Lung (tissue), 12 donors: Measurements from ENCODE around the gene STXBP5. TPM values are rescaled to one million over a fixed set of nuclear protein-coding genes. Genes with fewer than 3 reads are reported as not detected.

Experiments used
- ATAC-seq: fragments of 200-7000 bp; cut with Tn5 transposase; one replicate; pipeline ENCODE4 v1.9.1; 2020; ENCODE audit warnings: moderate number of reproducible peaks; ENCODE audit not compliant: insufficient read depth, low FRiP score
- DNase-seq, 3 donors: peaks; one replicate each; pipeline ENCODE4 v3.0.0-alpha.2; 2013 to 2017
- H3K27ac ChIP-seq, 2 donors: one replicate each; pipeline ENCODE4 v1.5.1; 2013; ENCODE audit warnings: mild to moderate bottlenecking in 2 of 2, moderate library complexity in 2 of 2, control low read depth in 1 of 2, inconsistent platforms in 1 of 2, low read depth in 1 of 2, low read length in 1 of 2
- H3K27me3 ChIP-seq, 3 donors: one replicate each; pipeline ENCODE4 v1.5.1; 2013; ENCODE audit warnings: low read length in 2 of 3; ENCODE audit not compliant: control insufficient read depth in 3 of 3, insufficient read depth in 3 of 3
- H3K36me3 ChIP-seq, 4 donors: one replicate each; pipeline ENCODE4 v1.5.1; 2013; ENCODE audit warnings: low read length in 4 of 4, mild to moderate bottlenecking in 1 of 4, moderate library complexity in 1 of 4; ENCODE audit not compliant: control insufficient read depth in 4 of 4, insufficient read depth in 4 of 4
- H3K4me1 ChIP-seq, 5 donors: one replicate each; pipeline ENCODE4 v1.5.1; 2013; ENCODE audit warnings: low read length in 5 of 5, mild to moderate bottlenecking in 2 of 5, moderate library complexity in 1 of 5; ENCODE audit not compliant: control insufficient read depth in 5 of 5, insufficient read depth in 5 of 5
- H3K4me3 ChIP-seq: one replicate; pipeline ENCODE4 v1.5.1; 2013; ENCODE audit warnings: mild to moderate bottlenecking, control low read depth, moderate library complexity
- H3K9ac ChIP-seq, 2 donors: one replicate each; pipeline ENCODE4 v1.5.1; 2013; ENCODE audit warnings: low read length in 2 of 2, control low read depth in 1 of 2; ENCODE audit not compliant: insufficient read depth in 1 of 2
- H3K9me3 ChIP-seq, 4 donors: one replicate each; pipeline ENCODE4 v1.5.1; 2013; ENCODE audit warnings: low read length in 3 of 4, mild to moderate bottlenecking in 1 of 4, moderate library complexity in 1 of 4; ENCODE audit not compliant: control insufficient read depth in 4 of 4, insufficient read depth in 3 of 4
- WGBS, 2 donors: extraction: QIAGEN DNeasy Blood & Tissue Kit; methylation state at CpG; one replicate each; pipeline ENCODE4 v1.1.7; 2013; 5-methylcytosine and 5-hydroxymethylcytosine counted together
- polyA plus RNA-seq, 2 donors: library from polyadenylated mRNA; stranded (reverse); fragments of 200-250 nt; gene quantifications; one replicate each; pipeline ENCODE4 v1.2.1, GENCODE V29; 2013
- total RNA-seq, 2 donors: library from RNA; depleted of rRNA in 1 of 2; stranded (reverse); fragments of >200 nt in 1 of 2; gene quantifications; one replicate each; pipeline ENCODE4 v1.2.1, GENCODE V29; 2014 to 2021
- TF ChIP-seq, protein P1 (sequence below): IDR thresholded peaks from 2 replicates; pipeline ENCODE4 v1.5.1; 2012; ENCODE audit warnings: mild to moderate bottlenecking; ENCODE audit errors: control extremely low read depth, extremely low read depth
- donor health status: control.
- donor health status: control.
- donor health status: Bipolar disorder and iron deficiency.
- donor health status: healthy.
- donor health status: DM: yes; HTN: yes; CAD: no.

Gene STXBP5
- total and polyA plus RNA-seq, 4 donors, result 6.2 to 29.0 (median 12.9) TPM

DNA sequence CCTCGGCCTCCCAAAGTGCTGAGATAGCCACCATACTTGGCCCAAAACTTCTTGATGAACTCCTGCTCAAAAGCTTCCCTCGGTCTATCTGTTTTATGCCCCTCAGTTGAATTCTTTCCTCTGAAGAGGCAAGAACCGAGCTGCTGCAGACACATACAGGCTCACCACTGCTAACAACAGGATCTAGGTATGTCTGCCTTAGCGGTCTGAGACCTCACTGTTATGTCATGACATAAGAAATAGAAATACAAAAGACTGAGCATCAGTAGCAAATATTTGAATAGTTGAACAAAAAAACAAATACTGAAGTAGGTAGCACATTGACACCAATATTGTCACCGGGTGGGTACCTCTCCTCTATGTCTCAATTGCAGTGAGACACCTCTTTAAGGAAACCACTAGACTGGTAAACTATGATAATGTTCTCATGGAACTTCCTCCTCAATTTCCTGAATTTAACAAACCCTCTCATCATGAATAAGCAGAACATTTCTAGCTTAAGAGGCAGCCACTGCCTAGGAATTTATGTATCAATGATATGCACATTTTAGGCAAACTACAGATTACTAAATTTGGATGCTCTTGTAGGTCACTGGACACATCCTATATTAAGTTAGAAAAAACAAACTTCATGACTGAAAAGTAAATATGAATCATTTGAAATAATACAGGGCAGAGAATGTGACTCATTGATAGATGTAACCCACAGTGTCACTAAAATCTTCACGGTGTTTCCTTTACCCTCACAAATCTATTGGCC lies 9.4 kb upstream of the STXBP5 start:
- Histone ChIP-seq H3K36me3 (no peaks in the 10 kb centered on the region), H3K4me1 (no peaks in the 10 kb centered on the region), H3K9ac (no peak overlapping the region), H3K27ac (no peak overlapping the region), H3K27me3 (no peaks in the 10 kb centered on the region), H3K4me3 (no peak overlapping the region), H3K9me3 (no peaks in the 10 kb centered on the region)
- ATAC-seq (no peak), DNase-seq (no peak)
- 56 to 79% methylated on average over 6 of the region's 6 CpGs for WGBS, 2 donors
- TF ChIP-seq, protein P1, sequence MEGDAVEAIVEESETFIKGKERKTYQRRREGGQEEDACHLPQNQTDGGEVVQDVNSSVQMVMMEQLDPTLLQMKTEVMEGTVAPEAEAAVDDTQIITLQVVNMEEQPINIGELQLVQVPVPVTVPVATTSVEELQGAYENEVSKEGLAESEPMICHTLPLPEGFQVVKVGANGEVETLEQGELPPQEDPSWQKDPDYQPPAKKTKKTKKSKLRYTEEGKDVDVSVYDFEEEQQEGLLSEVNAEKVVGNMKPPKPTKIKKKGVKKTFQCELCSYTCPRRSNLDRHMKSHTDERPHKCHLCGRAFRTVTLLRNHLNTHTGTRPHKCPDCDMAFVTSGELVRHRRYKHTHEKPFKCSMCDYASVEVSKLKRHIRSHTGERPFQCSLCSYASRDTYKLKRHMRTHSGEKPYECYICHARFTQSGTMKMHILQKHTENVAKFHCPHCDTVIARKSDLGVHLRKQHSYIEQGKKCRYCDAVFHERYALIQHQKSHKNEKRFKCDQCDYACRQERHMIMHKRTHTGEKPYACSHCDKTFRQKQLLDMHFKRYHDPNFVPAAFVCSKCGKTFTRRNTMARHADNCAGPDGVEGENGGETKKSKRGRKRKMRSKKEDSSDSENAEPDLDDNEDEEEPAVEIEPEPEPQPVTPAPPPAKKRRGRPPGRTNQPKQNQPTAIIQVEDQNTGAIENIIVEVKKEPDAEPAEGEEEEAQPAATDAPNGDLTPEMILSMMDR, result no peak

DNA sequence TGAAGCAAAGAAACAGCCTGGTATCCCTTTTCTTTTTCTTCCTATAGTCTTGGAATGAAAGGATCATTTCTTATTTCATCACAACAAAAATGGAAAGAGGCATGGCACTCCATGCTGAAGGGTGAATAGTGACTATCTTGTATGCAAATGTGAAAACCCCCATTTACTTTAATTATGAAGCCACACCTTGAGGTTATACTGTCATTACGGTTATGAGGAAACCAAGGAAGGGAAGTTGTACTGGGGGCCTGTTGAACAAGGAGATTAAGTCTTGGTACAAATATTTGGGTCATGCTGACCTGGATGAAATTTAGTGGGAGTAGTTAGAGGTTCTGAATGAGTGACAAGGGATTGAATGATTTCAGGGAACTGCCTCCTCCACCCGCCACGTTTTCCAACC lies 8.7 kb upstream of the STXBP5 start:
- Histone ChIP-seq H3K4me1 (no peaks in the 10 kb centered on the region), H3K36me3 (no peaks in the 10 kb centered on the region), H3K27ac (no peak overlapping the region), H3K4me3 (no peak overlapping the region), H3K27me3 (no peaks in the 10 kb centered on the region), H3K9me3 (no peaks in the 10 kb centered on the region), H3K9ac (no peak overlapping the region)
- TF ChIP-seq, protein P1, result no peak
- DNase-seq, result no peak
- 44 to 83% methylated on average over 3 of the region's 3 CpGs for WGBS, 2 donors
- ATAC-seq, result no peak

DNA sequence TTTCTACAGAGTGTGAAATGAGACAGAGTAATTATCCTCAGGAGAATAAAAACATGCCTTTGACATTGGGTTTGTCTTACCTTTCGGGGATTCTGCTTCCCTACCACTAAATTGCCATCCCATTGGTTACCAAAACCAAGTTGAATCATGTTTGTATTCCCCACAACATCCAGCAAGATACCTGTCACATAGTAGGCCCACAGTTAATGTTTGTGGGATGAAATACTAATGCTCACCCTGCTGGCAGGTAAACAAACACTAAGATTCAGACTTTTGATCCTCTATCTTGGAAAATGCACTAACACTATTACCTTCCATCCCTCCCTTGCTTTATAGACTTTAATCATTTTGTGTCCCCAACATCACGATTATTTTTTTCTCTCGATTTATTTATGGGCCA lies 8.2 kb upstream of the STXBP5 start:
- Histone ChIP-seq H3K36me3 (no peaks in the 10 kb centered on the region), H3K27ac (no peak overlapping the region), H3K9me3 (no peaks in the 10 kb centered on the region), H3K27me3 (no peaks in the 10 kb centered on the region), H3K4me1 (no peaks in the 10 kb centered on the region), H3K9ac (no peak overlapping the region), H3K4me3 (no peak overlapping the region)
- TF ChIP-seq, protein P1, result no peak
- no peak for DNase-seq
- no peak for ATAC-seq
- 95 to 97% methylated on average over 3 of the region's 3 CpGs for WGBS, 2 donors

DNA sequence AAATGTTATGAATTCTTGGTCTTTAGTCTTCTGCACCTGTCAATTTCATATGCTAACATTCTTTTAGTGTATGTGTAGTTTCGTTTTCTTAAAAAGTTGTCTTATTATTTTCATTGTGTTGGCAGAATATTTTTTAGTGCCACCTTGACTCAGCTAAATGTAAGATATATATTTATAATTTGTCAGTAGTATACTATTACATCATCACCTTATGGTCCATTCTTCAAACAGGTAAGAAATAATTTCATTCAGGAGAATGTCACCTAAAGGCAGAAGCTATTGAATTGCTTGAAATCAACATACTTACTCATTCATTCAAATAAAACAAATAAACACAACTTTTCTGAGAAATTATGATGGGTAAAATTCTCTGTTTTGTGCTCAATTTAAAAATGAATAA lies 3.5 kb upstream of the STXBP5 start:
- Histone ChIP-seq H3K36me3 (no peaks in the 10 kb centered on the region), H3K4me3 (no peak overlapping the region), H3K4me1 (peaks cover 0 to 6% (median 2%) of the 10 kb centered on the region in 5 donors), H3K27me3 (no peaks in the 10 kb centered on the region), H3K27ac (no peak overlapping the region), H3K9ac (no peak overlapping the region), H3K9me3 (no peaks in the 10 kb centered on the region)
- 91 to 97% methylated on average over 1 of the region's 1 CpG for WGBS, 2 donors
- DNase-seq (no peak), ATAC-seq (no peak)
- TF ChIP-seq, protein P1, result no peak
